HCT116 (cell line): ENCODE results near the gene GYS2. TPM values are rescaled to one million over a fixed set of nuclear protein-coding genes. Genes with fewer than 3 reads are reported as not detected.

Experiments used
- ATAC-seq: fragments of 200-7000 bp; cut with Tn5 transposase; 2 replicates; pipeline ENCODE4 v1.9.1; 2020; ENCODE audit warnings: mild to moderate bottlenecking, moderate library complexity
- BruUV-seq: library from RNA; stranded (reverse); fragments of 400-500 nt; replicated peaks from 2 replicates; lab custom pipeline; 2021; lab: Mats Ljungman, UMichigan
- CTCF ChIA-PET: fragments of 300-600 bp; sonication (Branson Sonifier 250); formaldehyde crosslinking; loops from one replicate; lab custom pipeline; 2021; ENCODE audit warnings: antibody characterized with exemption; lab: Charles Lee
- POLR2A ChIA-PET: fragments of 300-600, 350-600 bp; sonication (Branson Sonifier 250); formaldehyde crosslinking; loops from one replicate; lab custom pipeline; 2021; ENCODE audit warnings: antibody characterized with exemption; lab: Charles Lee
- RAD21 ChIA-PET, 2 experiments: fragments of 300-600 bp; sonication (Branson Sonifier 250); formaldehyde crosslinking; loops; one replicate each; lab custom pipeline; 2023; ENCODE audit warnings: low total read pairs in 2 of 2; ENCODE audit not compliant: uncharacterized antibody in 2 of 2, unreplicated experiment in 2 of 2, low non-redundant PET in 1 of 2; lab: Charles Lee
- DNase-seq: peaks from one replicate; pipeline ENCODE4 v3.0.0-alpha.2; 2010; ENCODE audit warnings: low read depth, low spot score
- H2AFZ ChIP-seq: fragments of 200-600 bp; shearing (Covaris generic), sonication (generic); 2 replicates; pipeline ENCODE4 v1.6.1; 2017; ENCODE audit warnings: low read depth, mixed run types, mixed read lengths, antibody characterized with exemption, low read length; ENCODE audit not compliant: poor library complexity, severe bottlenecking
- H3K27ac ChIP-seq: 2 replicates; pipeline ENCODE4 v1.5.1; 2012; ENCODE audit warnings: low read depth, low read length
- H3K27me3 ChIP-seq: fragments of 200-600 bp; sonication (generic); 2 replicates; pipeline ENCODE4 v1.6.1; 2016; ENCODE audit warnings: mixed run types, low read length, mixed read lengths; ENCODE audit not compliant: insufficient read depth
- H3K36me3 ChIP-seq, 2 experiments: fragments of 200-500 bp in 1 of 2; fragments of 200-600 bp in 1 of 2; sonication (Bioruptor generic) in 1 of 2; sonication (generic) in 1 of 2; 2 replicates each; pipeline versions ENCODE4 v1.5.1 to v1.6.1; 2014 to 2016; ENCODE audit warnings: low read length in 2 of 2, inconsistent platforms in 1 of 2, mixed read lengths in 1 of 2, mixed run types in 1 of 2; ENCODE audit not compliant: insufficient read depth in 2 of 2, control insufficient read depth in 1 of 2
- H3K4me1 ChIP-seq, 2 experiments: fragments of 200-600 bp in 1 of 2; sonication (generic) in 1 of 2; 2 replicates each; pipeline versions ENCODE4 v1.5.1 to v1.6.1; 2012 to 2017; ENCODE audit warnings: low read length in 2 of 2, inconsistent platforms in 1 of 2, mild to moderate bottlenecking in 1 of 2, mixed read lengths in 1 of 2, mixed run types in 1 of 2, moderate library complexity in 1 of 2; ENCODE audit not compliant: insufficient read depth in 2 of 2, control insufficient read depth in 1 of 2
- H3K4me2 ChIP-seq: fragments of 200-600 bp; sonication (generic); 2 replicates; pipeline ENCODE4 v1.6.1; 2017; ENCODE audit warnings: mixed run types, low read length, mixed read lengths
- H3K4me3 ChIP-seq, 2 experiments: fragments of 200-600 bp in 1 of 2; sonication (generic) in 1 of 2; replicated peaks in 1 of 2; 2 replicates each; pipeline ENCODE4 v1.5.1; 2011 to 2016; ENCODE audit warnings: low read length in 2 of 2, control low read depth in 1 of 2, low read depth in 1 of 2, mild to moderate bottlenecking in 1 of 2, mixed read lengths in 1 of 2, mixed run types in 1 of 2
- H3K79me2 ChIP-seq: fragments of 200-600 bp; sonication (generic); 2 replicates; pipeline ENCODE4 v1.6.1; 2017; ENCODE audit warnings: mild to moderate bottlenecking, mixed run types, low read length, moderate library complexity, mixed read lengths; ENCODE audit not compliant: insufficient read depth
- H3K9ac ChIP-seq: fragments of 200-600 bp; sonication (generic); 2 replicates; pipeline ENCODE4 v1.6.1; 2016; ENCODE audit warnings: low read length, mixed read lengths
- H3K9me2 ChIP-seq: fragments of 200-600 bp; sonication (generic), shearing (Covaris generic); 2 replicates; pipeline ENCODE4 v1.6.1; 2017; ENCODE audit warnings: mixed run types, mild to moderate bottlenecking, moderate library complexity; ENCODE audit not compliant: insufficient read depth
- H3K9me3 ChIP-seq, 2 experiments: fragments of 200-500 bp in 1 of 2; fragments of 200-600 bp in 1 of 2; sonication (Bioruptor generic) in 1 of 2; sonication (generic) in 1 of 2; 2 replicates each; pipeline ENCODE4 v1.6.1; 2014 to 2017; ENCODE audit warnings: low read length in 2 of 2, mixed read lengths in 2 of 2, inconsistent platforms in 1 of 2, low read depth in 1 of 2, mild to moderate bottlenecking in 1 of 2, mixed run types in 1 of 2, moderate library complexity in 1 of 2; ENCODE audit not compliant: control insufficient read depth in 1 of 2, insufficient read depth in 1 of 2
- H4K20me1 ChIP-seq: fragments of 200-600 bp; sonication (generic), shearing (Covaris generic); 2 replicates; pipeline ENCODE4 v1.6.1; 2017; ENCODE audit warnings: mixed run types, mild to moderate bottlenecking, moderate library complexity; ENCODE audit not compliant: insufficient read depth
- EZH2phosphoT487 ChIP-seq: fragments of 200-600 bp; IDR thresholded peaks from 2 replicates; pipeline ENCODE4 v1.6.1; 2018; ENCODE audit warnings: antibody characterized with exemption, borderline replicate concordance
- FOSL1 ChIP-seq: IDR thresholded peaks from 2 replicates; pipeline ENCODE4 v1.6.1; 2012; ENCODE audit warnings: low read depth
- POLR2A ChIP-seq: IDR thresholded peaks from 2 replicates; pipeline ENCODE4 v1.7.0; 2011; ENCODE audit warnings: borderline replicate concordance; ENCODE audit not compliant: insufficient read depth, insufficient read length; ENCODE audit errors: extremely low read depth
- RAD21 ChIP-seq: IDR thresholded peaks from 2 replicates; pipeline ENCODE4 v1.6.1; 2012; ENCODE audit warnings: low read depth, mild to moderate bottlenecking
- REST ChIP-seq: IDR thresholded peaks from 2 replicates; pipeline ENCODE4 v1.6.1; 2012; ENCODE audit warnings: low read depth
- intact Hi-C: fragments of 100-400 bp; cut with micrococcal nuclease; formaldehyde crosslinking; loops from 2 replicates; pipeline ENCODE4 v1.10.0; 2022
- total RNA-seq: library from RNA; stranded (reverse); gene quantifications from one replicate; pipeline ENCODE4 v1.2.1, GENCODE V29; 2021; ENCODE audit not compliant: unreplicated experiment

The GYS2 gene
- total RNA-seq, 1 experiment from 2014 or later: not detected

- TF ChIP-seq POLR2A (no peak), RAD21 (no peak), REST (no peak), EZH2phosphoT487 (no peak), FOSL1 (no peak)
- ChIA-PET POLR2A (no interaction called here), RAD21 (no interaction called here), CTCF (no interaction called here)
- DNase-seq: no peak
- no peaks in the 10 kb centered on the region for H3K27me3 ChIP-seq
- no peak overlapping the region for H3K4me2 ChIP-seq
- H3K79me2 ChIP-seq: no peaks in the 10 kb centered on the region
- H3K4me3 ChIP-seq: no peak overlapping the region
- no peak overlapping the region for H2AFZ ChIP-seq
- BruUV-seq: no TSS peak
- H3K27ac ChIP-seq: no peak overlapping the region
- no peaks in the 10 kb centered on the region for H3K9me3 ChIP-seq
- ATAC-seq: no peak
- no peaks in the 10 kb centered on the region for H3K36me3 ChIP-seq
- H4K20me1 ChIP-seq: no peaks in the 10 kb centered on the region
- H3K9ac ChIP-seq: no peak overlapping the region
- no peaks in the 10 kb centered on the region for H3K4me1 ChIP-seq
- H3K9me2 ChIP-seq: no peaks in the 10 kb centered on the region
- intact Hi-C loops: no loop called here
These were observed 51.9 kb downstream of the GYS2 start for GRCh38 chr12:21552635-21553328.
